ENCODE results near the gene RNF103. TPM values are rescaled to one million over a fixed set of nuclear protein-coding genes. Genes with fewer than 3 reads are reported as not detected.

RNF103 gene
- total and polyA plus RNA-seq, 2 of the 13 experiments (the other 11 are each of a cell fraction or from before 2014, with no cell fraction given): 19.8 to 21.1 TPM

DNA sequence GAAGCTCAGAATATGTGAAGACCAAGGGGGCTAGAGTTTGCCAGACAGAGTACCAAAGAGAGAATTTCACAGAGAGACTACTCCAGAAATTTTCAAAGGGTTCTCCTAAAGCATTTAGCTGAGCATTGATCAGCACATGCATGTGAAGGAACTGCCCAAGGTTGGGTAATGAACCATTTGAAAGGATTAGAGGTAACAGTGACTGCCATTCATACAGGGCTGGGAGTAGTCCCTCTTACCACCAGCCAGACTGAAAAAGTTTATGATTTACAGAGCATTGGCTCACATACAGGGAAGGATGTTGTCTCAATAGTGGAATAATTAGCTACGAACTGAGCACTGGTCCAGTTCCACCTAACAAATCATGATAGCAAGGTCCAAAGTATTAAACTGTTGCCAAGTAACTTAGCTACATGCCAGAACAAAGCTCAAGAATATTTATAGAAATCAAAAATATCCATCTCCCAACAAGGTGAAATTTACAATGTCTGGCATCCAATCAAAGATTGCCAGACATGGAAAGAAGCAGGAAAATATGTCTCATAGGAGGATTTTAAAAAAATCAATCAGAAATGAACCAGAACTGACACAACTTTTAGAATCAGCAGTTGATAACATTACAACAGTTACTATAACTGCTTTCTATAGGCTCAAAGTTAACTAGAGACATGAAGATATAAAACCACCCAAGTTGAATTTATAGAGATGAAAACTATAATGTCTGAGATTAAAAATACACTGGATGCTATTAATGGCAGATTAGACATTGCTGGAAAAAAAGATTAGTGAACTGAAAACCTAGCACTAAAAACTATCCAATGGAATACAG lies 25.7 kb upstream of the RNF103 start (continued):
- 0 out of 2 replicates have a peak, but pooled peaks have one; percentile 43 for TF ChIP-seq CREM (IDR thresholded peaks at IDR 0.05)
- no peak for TF ChIP-seq CREM (CRISPR knock-in tag; IDR thresholded peaks at IDR 0.05)
- TF ChIP-seq, protein P1, sequence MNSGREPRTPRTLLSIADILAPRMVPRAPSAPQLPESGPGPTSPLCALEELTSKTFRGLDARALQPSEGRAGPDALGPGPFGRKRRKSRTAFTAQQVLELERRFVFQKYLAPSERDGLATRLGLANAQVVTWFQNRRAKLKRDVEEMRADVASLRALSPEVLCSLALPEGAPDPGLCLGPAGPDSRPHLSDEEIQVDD (CRISPR knock-in tag; IDR thresholded peaks at IDR 0.05; ENCODE audit: borderline replicate concordance): no peak
- no peak for TF ChIP-seq KLF6 (CRISPR knock-in tag; IDR thresholded peaks at IDR 0.05)
- TF ChIP-seq ZBTB20 (CRISPR knock-in tag; IDR thresholded peaks at IDR 0.05; ENCODE audit: borderline replicate concordance, low read depth): no peak
- peak; percentile 24 for TF ChIP-seq STAG1 (CRISPR knock-in tag; IDR thresholded peaks at IDR 0.05)
- TF ChIP-seq SNAPC5 (CRISPR knock-in tag; IDR thresholded peaks at IDR 0.05; ENCODE audit: borderline replicate concordance): no peak
- TF ChIP-seq IRX3 (CRISPR knock-in tag; IDR thresholded peaks at IDR 0.05; ENCODE audit: borderline replicate concordance, low read depth): no peak
- no peak for TF ChIP-seq ARNTL (CRISPR knock-in tag; IDR thresholded peaks at IDR 0.05)
- TF ChIP-seq ZNF703 (CRISPR knock-in tag; IDR thresholded peaks at IDR 0.05; ENCODE audit: borderline replicate concordance): no peak
- TF ChIP-seq MZF1 (CRISPR knock-in tag; IDR thresholded peaks at IDR 0.05; ENCODE audit: borderline replicate concordance): no peak
- TF ChIP-seq, protein P2, sequence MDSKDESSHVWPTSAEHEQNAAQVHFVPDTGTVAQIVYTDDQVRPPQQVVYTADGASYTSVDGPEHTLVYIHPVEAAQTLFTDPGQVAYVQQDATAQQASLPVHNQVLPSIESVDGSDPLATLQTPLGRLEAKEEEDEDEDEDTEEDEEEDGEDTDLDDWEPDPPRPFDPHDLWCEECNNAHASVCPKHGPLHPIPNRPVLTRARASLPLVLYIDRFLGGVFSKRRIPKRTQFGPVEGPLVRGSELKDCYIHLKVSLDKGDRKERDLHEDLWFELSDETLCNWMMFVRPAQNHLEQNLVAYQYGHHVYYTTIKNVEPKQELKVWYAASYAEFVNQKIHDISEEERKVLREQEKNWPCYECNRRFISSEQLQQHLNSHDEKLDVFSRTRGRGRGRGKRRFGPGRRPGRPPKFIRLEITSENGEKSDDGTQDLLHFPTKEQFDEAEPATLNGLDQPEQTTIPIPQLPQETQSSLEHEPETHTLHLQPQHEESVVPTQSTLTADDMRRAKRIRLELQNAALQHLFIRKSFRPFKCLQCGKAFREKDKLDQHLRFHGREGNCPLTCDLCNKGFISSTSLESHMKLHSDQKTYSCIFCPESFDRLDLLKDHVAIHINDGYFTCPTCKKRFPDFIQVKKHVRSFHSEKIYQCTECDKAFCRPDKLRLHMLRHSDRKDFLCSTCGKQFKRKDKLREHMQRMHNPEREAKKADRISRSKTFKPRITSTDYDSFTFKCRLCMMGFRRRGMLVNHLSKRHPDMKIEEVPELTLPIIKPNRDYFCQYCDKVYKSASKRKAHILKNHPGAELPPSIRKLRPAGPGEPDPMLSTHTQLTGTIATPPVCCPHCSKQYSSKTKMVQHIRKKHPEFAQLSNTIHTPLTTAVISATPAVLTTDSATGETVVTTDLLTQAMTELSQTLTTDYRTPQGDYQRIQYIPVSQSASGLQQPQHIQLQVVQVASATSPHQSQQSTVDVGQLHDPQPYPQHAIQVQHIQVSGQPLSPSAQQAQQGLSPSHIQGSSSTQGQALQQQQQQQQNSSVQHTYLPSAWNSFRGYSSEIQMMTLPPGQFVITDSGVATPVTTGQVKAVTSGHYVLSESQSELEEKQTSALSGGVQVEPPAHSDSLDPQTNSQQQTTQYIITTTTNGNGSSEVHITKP (CRISPR knock-in tag; IDR thresholded peaks at IDR 0.05; ENCODE audit: low read depth): peak; percentile 79; the same call in 1 of the 2 replicates
- TF ChIP-seq HDAC2 (CRISPR knock-in tag; IDR thresholded peaks at IDR 0.05): no peak; the same call in 1 of the 2 replicates
- TF ChIP-seq ZNF672 (CRISPR knock-in tag; IDR thresholded peaks at IDR 0.05): no peak
- TF ChIP-seq ZMYM4 (CRISPR knock-in tag; IDR thresholded peaks at IDR 0.05): peak; percentile 76
- no peak for TF ChIP-seq ZNF878 (CRISPR knock-in tag; IDR thresholded peaks at IDR 0.05)
- no peak for TF ChIP-seq FLYWCH1 (CRISPR knock-in tag; IDR thresholded peaks at IDR 0.05)
- no peak for TF ChIP-seq TP53 (CRISPR knock-in tag; conservative IDR thresholded peaks at IDR 0.05)
- 0 out of 2 replicates have a peak, but pooled peaks have one; percentile 13 for TF ChIP-seq MIER2 (CRISPR knock-in tag; IDR thresholded peaks at IDR 0.05)
- TF ChIP-seq ZNF382 (CRISPR knock-in tag; IDR thresholded peaks at IDR 0.05; ENCODE audit: borderline replicate concordance): no peak
- peak; percentile 58 for TF ChIP-seq SAP130 (CRISPR knock-in tag; IDR thresholded peaks at IDR 0.05; ENCODE audit: low read depth)
- TF ChIP-seq AGO1 (IDR thresholded peaks at IDR 0.05; ENCODE audit: low read depth, low read length, poor library complexity, severe bottlenecking): no peak
- no peak for TF ChIP-seq RARG (CRISPR knock-in tag; IDR thresholded peaks at IDR 0.05; ENCODE audit: low read depth)
- no peak for TF ChIP-seq ZBTB33 (CRISPR knock-in tag; IDR thresholded peaks at IDR 0.05)
- no peak for TF ChIP-seq PRPF4 (IDR thresholded peaks at IDR 0.05; ENCODE audit: low read depth, low read length, poor library complexity, severe bottlenecking)

Data from HepG2 (cell line).